ENCODE results near the gene FAM3D. TPM values are rescaled to one million over a fixed set of nuclear protein-coding genes. Genes with fewer than 3 reads are reported as not detected.
"Not testable (repeated sequence)": the region's sequence is repeated elsewhere in the genome, so short reads cannot be mapped to it uniquely, and the experiment has no call there.

FAM3D gene
- total RNA-seq, 1 donor from 2014 or later, result 0.51 TPM

DNA sequence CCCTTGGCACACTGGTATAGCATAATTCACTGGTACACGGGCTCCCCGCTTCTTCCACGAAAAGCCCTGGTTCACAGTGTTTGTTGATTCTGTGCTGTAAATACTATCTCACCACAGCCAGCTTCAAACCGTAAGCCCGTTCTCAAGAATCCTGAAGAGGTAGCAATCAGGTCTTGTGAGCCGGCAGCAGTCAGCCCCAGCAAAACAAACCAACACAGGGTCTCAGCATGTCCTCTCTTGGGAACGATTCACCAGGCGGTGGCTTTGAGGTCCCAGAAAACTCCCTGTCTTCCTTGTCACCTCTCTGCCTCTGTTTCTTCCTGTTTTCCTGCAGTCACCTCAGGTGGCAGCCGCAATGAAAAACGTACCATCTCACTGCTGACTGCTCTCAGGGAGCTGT, 19.1 kb upstream of the FAM3D start:
- no peak for DNase-seq (ENCODE audit: low spot score)

DNA sequence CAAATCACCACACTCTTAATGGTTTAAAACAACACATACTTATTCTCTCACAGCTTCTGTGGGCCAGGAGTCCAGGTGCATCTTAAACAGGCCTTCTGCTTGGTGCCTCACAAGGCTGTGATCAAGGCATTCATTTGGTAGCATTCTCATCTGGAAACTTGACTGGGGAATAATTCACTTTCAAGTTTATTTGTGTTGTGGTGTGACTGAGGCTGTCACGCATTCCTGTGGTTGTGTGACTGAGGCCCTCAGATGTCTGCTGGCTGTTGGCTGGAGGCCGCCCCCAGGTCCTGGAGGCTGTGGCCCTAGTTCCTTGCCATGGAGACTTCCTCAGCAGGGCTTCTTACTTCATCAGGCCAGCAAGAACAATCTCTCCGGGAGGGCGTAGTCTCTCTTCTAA, 16.9 kb upstream of the FAM3D start:
- no peak for DNase-seq (ENCODE audit: low spot score)

DNA sequence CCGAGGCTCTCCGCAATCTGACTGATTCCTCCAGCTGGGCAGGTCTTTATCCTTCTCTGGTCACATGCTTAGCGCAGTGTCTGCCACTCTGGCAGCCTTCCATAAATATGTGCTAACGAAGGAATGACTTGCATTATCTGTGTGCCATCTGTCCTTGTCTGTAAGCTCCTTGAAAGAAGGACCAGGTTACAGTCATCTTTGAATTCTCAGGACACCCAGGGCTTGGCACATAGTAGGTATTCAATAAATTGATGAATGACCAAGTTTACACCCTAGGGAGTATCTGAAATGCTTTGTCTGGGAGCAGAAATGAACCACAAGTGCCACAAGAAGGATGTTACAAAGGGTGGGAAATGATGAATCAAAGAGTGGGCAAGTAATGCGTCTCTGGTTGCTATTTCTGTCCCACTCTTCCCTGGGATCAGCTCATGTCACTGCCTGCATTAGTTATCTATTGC, 16.5 kb upstream of the FAM3D start:
- no peak for DNase-seq (ENCODE audit: low spot score)

DNA sequence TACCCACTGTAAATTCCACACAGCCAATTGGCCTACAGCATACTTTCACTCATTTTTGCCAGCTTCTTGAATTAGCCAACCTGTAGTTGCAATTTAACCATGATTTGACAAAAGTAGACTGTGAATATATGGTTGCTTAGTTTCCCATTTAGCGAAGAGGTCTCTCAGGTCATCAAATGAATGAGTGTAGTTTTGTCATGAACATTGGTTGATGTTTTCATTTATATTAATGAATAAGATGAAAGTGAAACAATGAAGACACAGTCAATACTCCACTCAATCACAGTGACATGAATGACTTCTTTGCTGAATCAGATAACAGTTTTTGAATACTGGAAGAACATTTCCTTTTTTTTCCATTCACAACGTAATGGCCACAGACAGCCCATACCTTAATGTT, 15.3 kb upstream of the FAM3D start:
- no peak for DNase-seq (ENCODE audit: low spot score)

DNA sequence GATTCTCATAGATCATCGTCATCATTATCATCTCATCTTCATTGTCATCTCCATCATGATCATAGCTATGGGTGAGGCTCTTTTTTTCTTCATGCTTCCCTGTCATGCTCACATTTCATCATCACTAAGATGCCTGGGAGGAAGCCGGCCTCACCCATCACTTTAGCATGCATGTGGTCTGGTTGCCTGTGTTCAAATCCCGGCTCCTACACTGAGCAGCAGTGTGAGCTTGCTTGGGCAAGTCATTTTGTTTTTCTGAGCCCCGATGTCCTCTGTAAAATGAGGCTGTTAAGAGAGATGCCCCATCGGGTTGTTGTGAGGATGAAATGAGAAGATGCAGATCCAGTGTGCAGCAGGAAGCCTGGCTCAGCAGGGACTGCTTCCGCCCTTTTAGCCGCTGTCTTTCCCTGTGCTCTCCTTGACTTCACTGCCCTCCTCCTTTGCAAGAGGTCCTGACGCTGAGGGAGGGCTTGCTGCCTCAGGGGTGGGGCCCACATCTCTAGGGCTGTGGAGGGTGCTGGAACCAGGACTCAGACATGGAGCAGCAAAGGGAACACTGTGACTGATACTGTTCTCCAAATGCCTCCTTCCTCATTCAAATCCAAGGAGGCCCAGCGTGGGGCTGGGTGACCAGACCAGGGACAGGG, 14.4 kb upstream of the FAM3D start:
- no peak for DNase-seq (ENCODE audit: low spot score)

DNA sequence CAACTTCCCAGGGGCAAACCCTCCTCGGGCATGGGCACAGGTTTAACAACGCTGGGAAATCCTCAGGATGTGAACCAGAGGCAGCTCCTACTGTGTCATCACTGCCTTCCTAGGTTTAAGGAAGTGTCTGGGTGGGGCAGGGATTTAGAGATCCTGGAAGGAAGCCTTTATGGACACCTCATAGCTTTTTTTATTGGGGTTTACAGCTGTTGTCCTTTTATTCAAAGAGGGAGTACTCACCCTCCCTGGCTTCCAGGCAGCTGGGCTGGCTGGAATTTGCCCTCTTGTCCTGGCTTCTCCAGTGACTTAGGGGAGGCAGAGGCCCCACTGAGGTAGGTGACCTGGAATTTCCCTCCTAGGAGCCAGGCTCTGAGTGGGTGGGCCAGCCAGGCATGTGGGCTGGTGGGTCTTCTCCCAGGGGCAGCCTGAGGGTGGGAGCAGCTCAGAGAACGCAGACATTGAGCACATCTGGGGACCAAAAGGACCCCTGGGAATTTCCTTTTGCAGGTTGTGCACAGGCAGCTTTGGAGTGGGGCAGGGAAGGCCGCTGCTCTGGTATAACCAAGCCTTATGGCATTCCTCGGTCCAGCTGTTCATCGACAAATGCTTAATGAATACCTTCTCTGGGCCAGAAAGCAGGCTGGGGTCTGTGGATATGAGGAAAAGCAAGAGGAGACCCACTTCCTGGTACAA, 13.5 kb upstream of the FAM3D start:
- no peak for DNase-seq (ENCODE audit: low spot score)

DNA sequence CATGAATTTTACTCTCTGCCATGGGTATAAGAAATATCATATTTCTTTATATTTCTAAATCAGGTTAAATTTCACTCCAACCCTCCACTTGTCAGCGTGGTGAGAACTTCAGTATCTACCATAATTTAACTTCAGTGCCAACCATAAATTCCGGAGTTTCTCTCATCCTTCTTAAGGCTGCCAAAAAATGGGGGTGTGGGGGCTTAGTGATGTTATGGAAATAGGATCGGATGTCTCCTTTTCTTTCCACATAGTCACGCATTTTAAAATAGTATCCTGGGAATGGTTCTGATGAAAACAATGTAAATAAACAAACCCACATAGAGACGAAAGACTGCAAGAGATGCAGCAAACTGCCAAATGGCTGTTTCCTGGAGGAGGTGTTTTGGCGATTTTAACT, 12.9 kb upstream of the FAM3D start:
- no peak for DNase-seq (ENCODE audit: low spot score)

DNA sequence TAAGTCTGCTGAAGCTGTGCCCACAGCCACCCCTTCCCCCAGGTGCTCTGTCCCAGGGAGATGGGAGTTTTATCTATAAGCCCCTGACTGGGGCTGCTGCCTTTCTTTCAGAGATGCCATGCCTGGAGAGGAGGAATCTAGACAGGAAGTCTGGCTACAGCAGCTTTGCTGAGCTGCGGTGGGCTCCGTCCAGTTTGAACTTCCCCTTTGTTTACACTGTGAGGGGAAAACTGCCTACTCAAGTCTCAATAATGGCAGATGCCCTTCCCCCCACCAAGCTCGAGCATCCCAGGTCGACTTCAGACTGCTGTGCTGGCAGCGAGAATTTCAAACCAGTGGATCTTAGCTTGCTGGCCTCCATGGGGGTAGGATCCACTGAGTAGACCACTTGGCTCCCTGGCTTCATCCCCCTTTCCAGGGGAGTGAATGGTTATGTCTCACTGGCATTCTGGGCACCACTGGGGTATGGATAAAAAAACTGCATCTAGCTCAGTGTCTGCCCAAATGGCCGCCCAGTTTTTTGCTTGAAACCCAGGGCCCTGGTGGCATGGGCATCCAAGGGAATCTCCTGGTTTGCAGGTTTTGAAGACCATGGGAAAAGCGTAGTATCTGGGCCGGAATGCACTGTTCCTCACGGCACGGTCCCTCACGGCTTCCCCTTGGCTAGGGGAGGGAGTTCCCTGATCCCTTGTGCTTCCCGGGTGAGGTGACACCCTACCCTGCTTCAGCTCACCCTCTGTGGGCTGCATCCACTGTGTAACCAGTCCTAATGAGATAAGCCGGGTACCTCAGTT, 11.8 kb upstream of the FAM3D start:
- DNase-seq (ENCODE audit: low spot score), result not testable (repeated sequence)

DNA sequence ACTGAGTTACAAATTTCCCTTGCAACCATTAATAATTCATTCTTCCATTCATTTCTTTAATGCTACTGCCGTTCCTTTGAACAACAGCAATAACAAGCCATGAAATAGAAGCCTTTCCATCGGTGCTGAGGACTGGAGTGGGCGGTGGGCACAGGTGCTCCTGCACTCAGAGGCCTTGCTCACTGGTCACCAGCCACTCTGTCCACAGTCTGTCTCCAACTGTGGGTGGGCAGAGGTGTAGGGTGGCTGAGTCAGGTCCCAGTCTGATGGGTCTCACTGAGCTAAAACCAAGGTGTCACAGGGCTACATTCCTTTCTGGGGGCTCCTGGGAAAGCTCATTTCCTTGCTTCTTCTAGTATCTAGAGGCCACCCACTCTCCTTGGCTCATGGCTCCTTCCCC, 6.3 kb upstream of the FAM3D start:
- no peak for DNase-seq (ENCODE audit: low spot score)

DNA sequence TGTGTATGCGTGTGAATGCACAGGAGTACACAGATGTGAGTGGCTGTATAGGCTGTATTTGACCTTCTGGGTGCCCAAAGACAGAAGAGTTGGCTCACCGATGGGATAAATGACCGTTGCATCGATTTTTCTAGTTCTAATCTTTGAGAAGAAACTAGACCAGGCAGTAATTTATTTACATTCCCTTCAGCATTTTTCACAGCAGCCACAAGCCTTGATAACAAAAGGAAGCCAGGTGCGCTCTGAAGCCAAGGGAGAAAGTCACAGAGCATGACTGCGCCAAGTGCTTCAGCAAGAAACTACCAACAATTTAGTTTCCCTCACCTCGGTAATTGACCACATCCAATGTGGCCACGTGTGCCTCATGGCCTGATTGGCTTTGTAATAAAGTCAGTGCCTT, 5.9 kb upstream of the FAM3D start:
- no peak for DNase-seq (ENCODE audit: low spot score)

DNA sequence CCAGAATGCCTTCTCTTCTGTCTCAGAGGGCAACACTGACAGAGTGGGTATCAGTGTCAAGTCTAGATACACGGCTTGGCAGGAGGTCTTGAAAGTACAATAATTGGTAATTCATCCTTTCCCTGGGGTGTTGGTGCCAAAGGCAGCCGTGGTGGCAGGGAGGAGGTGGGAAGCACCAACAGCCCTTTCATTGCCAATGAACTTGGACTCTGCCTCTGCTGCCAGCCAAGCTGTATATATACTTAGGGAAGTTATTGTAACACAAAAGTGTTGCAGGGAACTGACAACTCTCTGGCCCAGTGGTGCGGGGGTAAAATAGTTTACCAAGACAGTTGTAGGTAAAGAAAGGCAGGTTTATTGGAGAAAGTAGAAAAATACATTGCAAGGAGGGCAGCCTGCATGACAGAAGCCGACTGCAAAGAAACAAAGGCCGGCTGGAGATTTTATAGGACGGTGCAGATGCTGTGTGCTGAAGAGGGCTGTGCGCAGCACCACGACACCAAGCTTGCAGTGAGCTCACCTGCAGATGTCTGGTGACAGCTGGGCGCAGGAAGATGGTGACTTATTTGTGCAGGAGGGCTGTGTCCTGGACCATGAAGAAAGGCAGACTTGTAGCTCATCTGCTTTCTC, 4.0 kb upstream of the FAM3D start:
- peak; percentile 62 for DNase-seq (ENCODE audit: low spot score)

DNA sequence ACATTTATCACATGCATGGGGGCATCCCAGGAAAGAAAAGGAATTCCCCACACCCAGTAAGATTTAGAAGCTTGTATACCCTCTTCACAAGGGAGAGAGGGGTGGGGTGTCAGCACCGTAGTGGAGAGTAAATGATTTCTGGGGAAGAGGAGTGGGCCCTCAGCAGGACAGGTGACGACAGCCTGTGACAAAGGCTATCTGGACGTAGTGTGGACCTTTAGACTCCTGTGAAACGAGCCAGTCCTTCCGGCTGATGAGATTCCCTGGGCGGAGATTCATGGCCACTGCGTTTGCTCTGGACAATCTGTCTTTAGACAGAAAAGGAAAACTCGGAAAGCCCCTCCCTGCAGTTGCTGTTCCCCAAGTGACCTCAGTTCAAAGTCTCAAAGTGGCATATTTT, 1.7 kb upstream of the FAM3D start:
- DNase-seq (ENCODE audit: low spot score), result peak; percentile 65

DNA sequence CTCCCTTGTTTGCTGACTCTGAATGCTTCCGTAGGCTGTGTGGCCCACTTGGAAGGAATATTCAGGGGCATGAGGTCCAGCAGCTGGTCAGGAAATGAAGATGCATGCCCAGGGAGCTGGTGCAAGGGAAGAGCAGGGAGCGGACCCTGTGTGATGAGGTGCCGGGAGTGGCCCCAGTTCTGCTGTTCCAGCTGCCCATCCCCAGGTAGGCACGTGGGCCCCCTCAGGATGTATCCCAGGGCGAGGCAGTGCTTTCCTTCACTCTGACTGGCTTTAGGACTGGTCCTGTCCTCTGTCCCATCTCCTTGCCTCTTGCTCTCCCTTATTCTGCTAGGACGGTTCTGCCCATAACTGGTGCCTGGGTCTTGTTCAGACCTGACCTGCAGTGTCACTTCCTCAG, 1.1 kb upstream of the FAM3D start:
- peak; percentile 22 for DNase-seq (ENCODE audit: low spot score)

DNA sequence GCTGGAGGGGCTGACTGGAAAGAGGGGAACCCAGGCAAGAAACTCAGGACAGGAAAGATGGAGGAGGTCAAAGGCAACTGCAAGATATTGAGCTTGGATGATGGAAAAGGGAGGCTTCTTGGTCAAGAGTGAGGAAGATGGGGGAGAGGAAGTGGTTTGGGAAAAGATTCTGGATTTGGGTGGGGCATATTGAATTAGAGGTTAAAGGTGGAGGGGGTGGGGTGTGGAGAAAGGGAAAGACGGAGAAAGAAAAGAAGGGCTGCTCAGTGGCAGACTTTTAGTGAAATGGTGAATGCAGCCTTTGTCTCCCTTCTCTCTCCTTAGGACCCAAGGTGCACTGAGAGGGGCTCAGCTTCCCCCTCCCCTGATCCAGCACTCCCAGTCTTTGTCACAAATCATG, 655 bp upstream of the FAM3D start:
- DNase-seq (ENCODE audit: low spot score), result no peak

DNA sequence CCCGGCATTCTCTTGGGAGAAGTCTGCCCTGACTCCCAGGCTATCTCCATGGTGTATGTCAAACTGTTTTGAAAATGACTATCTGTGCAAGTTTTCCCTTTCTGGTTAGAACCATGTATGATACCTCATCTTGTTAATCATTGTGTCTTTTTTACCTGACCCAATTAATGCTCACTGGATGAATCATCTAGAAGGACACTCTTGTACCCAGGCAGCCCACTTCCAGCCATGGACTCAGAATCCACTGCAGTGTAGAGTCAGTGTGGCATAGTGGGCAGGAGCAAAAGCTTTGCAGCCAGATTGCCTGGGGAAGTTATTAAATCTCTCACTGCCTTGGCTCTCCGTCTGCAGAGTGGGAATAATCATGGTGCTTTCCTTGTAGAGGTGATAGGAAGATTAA, 1.2 kb downstream of the FAM3D start:
- DNase-seq (ENCODE audit: low spot score), result no peak

DNA sequence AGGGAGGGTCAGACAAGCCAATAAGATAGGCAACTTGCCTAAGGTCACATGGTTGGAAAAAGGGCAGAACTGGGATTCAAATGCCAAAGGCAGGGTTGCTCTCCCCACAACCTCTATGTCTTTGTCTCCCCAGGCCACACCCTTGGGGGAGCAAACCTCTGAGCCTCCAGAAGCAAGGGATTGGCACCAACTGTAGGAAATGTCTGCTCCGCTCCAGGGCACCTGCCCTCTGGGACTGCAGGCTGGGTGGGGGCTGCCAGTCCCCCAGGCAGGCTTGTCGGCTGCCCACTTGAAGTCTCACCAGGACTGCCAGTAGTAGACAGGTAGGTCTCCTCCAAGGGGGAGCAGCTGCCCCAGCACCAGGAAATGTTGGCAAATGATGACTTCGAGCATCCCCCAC, 2.0 kb downstream of the FAM3D start:
- no peak for DNase-seq (ENCODE audit: low spot score)

DNA sequence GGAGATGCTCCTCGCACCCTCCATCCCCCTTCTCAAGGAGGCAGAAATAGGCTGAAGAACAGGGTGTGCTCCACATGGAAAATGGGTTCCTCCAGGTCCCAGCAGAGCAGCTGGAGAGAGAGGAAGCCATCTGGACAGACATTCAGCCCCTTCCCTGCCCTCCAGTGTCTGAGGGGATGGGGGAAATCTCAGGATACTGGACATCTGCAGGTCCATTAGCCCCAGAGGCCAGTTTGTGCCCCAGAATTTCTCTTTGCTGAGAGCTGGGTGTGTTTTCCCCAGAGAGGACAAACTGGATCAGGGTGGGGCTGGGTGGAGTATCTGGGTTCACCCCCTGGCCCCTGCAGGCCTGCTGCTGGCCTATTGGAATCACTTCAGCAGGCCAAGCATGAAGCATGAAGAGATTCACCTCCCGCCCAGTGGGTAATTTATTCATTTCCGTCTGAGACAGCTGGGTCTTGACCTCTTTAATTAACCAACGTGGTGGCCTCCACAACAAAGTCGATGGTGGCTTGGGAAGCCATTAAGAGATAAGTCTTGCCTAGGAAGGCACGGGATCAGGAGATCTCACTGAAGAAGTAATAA, 4.6 kb downstream of the FAM3D start:
- peak; percentile 30 for DNase-seq (ENCODE audit: low spot score)

DNA sequence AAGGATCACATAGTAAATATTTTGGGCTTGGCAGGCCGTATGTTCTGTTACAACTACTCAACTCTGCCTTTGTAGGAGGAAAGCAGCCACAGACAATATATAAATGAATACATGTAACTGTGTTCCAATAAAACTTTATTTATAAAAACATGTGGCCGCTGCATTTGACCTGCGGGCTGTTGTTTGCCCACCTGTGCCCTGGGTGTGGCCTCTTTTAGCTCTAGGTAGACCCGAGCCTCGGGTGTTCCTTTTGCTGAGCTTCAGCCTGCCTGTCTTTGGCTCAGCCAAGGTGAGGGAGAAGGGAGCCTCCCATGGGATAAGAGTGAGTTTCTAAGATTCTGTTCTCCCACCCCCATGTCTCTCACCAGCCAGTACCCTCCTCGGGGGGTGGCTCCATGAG, 5.6 kb downstream of the FAM3D start:
- DNase-seq (ENCODE audit: low spot score), result no peak

DNA sequence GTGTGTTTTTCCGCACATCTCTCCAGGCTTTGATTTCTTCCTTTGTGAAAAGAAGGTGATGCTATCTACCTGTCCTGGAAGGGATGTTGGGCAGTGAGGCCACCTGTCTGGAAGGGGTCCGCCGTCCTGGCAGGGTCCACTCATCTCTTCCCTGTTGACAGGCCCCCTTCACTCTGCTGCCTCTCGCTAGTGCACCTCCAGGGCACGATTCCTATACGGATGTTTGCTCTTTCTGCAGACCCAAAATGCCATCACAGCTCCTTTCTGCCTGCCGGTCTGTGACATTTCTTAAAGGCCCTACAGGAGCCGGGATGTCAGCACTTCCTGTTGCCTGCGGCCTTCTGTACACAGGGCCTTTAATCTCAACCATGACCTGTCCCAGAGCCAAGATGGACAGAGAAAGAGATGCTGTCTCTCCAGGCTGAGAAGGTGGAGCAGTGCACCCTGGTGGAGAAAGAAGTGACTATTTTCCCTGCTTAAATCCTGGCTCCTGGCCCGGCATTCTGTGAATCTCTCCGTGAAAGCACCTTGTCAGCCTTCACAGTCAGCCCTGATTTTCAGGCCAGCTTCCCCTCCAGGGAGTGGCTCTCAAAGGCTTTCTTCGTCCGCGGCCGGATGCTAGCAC, 7.4 kb downstream of the FAM3D start:
- peak; percentile 57 for DNase-seq (ENCODE audit: low spot score)

DNA sequence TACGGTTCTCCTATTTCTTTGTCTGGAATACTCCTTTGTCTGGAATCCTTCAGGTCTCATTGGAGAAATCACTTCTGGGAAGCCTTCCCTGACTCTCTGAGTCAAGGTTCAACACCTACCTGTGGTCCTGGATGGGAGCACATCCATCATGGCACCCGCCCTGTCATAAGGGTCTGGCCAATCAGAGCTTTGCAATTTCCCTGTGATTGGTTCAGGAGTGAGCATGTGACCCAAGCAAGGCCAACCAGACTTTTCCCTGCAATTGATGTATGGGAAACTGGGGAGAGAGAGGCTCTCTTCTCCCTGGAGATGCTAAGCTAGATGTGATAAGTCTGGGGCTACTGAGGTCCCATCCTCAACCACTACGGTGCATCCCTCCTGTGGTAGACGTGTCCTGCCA, 8.1 kb downstream of the FAM3D start:
- DNase-seq (ENCODE audit: low spot score), result peak; percentile 39

DNA sequence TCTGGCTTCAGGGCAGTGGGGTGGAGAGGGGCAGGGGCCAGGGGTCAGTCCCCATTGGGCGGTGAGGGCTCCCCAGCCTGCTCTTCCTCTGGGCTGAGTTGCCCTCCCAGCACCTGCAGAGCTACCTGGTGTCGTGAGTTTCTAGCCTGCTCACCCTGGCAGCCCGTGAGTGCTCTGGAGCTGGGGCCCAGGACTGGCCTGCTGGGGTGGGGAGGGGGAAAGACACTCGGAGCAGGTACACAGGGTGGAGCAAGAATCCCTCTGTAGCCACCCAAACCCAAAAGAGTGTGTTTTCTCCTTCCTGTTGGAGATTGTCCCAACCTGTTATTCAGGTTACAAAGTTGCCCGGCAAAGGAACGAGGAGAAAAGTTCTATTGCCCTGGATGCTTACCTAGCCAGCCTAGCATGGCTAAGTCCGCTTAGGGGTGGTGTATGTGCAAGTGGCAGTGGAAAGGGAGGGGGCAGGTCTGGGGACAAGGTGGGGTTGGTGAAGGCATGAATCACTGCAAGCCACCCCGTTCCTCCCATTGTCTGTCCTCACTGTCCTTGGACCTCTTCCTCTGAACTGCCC, 8.9 kb downstream of the FAM3D start:
- peak; percentile 74 for DNase-seq (ENCODE audit: low spot score)

Data from mesenteric fat pad (tissue), 1 donor.